HG02970 (cell line): ENCODE results near the gene LDLRAD3.

Experiments
- ATAC-seq: cut with Tn5 transposase; IDR thresholded peaks from one replicate; pipeline ENCODE4 v1.9.1; 2021; ENCODE audit warnings: mild to moderate bottlenecking, moderate library complexity, moderate number of reproducible peaks; ENCODE audit not compliant: unreplicated experiment, low FRiP score

Gene LDLRAD3

GRCh38 chr11:36013950-36014897 lies 70.4 kb downstream of the LDLRAD3 start:
- no peak for ATAC-seq

GRCh38 chr11:36014898-36015665 lies 71.2 kb downstream of the LDLRAD3 start:
- ATAC-seq = no peak

GRCh38 chr11:36015799-36016198 lies 71.9 kb downstream of the LDLRAD3 start:
- no peak for ATAC-seq

- no peak for ATAC-seq
Observed at GRCh38 chr11:36016263-36016662, 72.4 kb downstream of the LDLRAD3 start.

- ATAC-seq = no peak
Observed at GRCh38 chr11:36016709-36017108, 72.8 kb downstream of the LDLRAD3 start.

GRCh38 chr11:36019005-36019596 lies 75.2 kb downstream of the LDLRAD3 start:
- no peak for ATAC-seq

- no peak for ATAC-seq
Observed at GRCh38 chr11:36019722-36020121, 75.9 kb downstream of the LDLRAD3 start.

GRCh38 chr11:36022882-36023281 lies 79.0 kb downstream of the LDLRAD3 start:
- no peak for ATAC-seq

GRCh38 chr11:36023922-36024321 lies 80.1 kb downstream of the LDLRAD3 start:
- ATAC-seq = no peak

- ATAC-seq = no peak
Observed at GRCh38 chr11:36024716-36025115, 80.9 kb downstream of the LDLRAD3 start.

GRCh38 chr11:36026315-36026968 lies 82.6 kb downstream of the LDLRAD3 start:
- ATAC-seq = no peak

GRCh38 chr11:36027731-36028130 lies 83.9 kb downstream of the LDLRAD3 start:
- ATAC-seq = no peak

- ATAC-seq = no peak
Observed at GRCh38 chr11:36029616-36030015, 85.8 kb downstream of the LDLRAD3 start.

- ATAC-seq = no peak
Observed at GRCh38 chr11:36030731-36031281, 86.9 kb downstream of the LDLRAD3 start.

- no peak for ATAC-seq
Observed at GRCh38 chr11:36033082-36033751, 89.4 kb downstream of the LDLRAD3 start.

GRCh38 chr11:36033936-36034335 lies 90.1 kb downstream of the LDLRAD3 start:
- no peak for ATAC-seq

GRCh38 chr11:36034551-36035331 lies 90.9 kb downstream of the LDLRAD3 start:
- ATAC-seq = no peak

- ATAC-seq = no peak
Observed at GRCh38 chr11:36035454-36035853, 91.6 kb downstream of the LDLRAD3 start.

GRCh38 chr11:36035999-36036398 lies 92.1 kb downstream of the LDLRAD3 start:
- ATAC-seq = no peak
